Activated CD4-positive, alpha-beta T cell treated with anti-CD3 and anti-CD28 coated beads for 24 hours (primary cell): ENCODE results near the gene CUX1.
"Not testable (repeated sequence)": the region's sequence is repeated elsewhere in the genome, so short reads cannot be mapped to it uniquely, and the experiment has no call there.

Experiments used
- DNase-seq, 2 donors: peaks; one replicate each; pipeline ENCODE4 v3.0.0-alpha.2; 2020; ENCODE audit warnings: low read depth in 2 of 2

CUX1 gene

GRCh38 chr7:101869901-101870290, 52.5 kb downstream of the CUX1 start:
- no peak for DNase-seq

- no peak for DNase-seq
These were observed 53.1 kb downstream of the CUX1 start for GRCh38 chr7:101870361-101871062.

GRCh38 chr7:101871351-101871750, 53.9 kb downstream of the CUX1 start:
- DNase-seq, result no peak

GRCh38 chr7:101874028-101874427, 56.6 kb downstream of the CUX1 start:
- no peak for DNase-seq

- DNase-seq, result no peak
These were observed 57.9 kb downstream of the CUX1 start for GRCh38 chr7:101875283-101875846.

GRCh38 chr7:101877882-101878591, 60.6 kb downstream of the CUX1 start:
- no peak for DNase-seq

- DNase-seq, result no peak
These were observed 61.5 kb downstream of the CUX1 start for GRCh38 chr7:101878938-101879337.

- no peak for DNase-seq
These were observed 62.1 kb downstream of the CUX1 start for GRCh38 chr7:101879565-101879964.

GRCh38 chr7:101880282-101881054, 63.0 kb downstream of the CUX1 start:
- DNase-seq, result no peak

GRCh38 chr7:101882005-101882421, 64.6 kb downstream of the CUX1 start:
- no peak for DNase-seq

GRCh38 chr7:101882595-101883564, 65.5 kb downstream of the CUX1 start:
- DNase-seq, result no peak

- DNase-seq, result no peak
These were observed 67.5 kb downstream of the CUX1 start for GRCh38 chr7:101884671-101885596.

GRCh38 chr7:101885597-101885955, 68.2 kb downstream of the CUX1 start:
- no peak for DNase-seq

- DNase-seq, result not testable (repeated sequence)
These were observed 69.9 kb downstream of the CUX1 start for GRCh38 chr7:101887352-101887751.

GRCh38 chr7:101888564-101888963, 71.1 kb downstream of the CUX1 start:
- not testable (repeated sequence) for DNase-seq

- no peak for DNase-seq
These were observed 73.5 kb downstream of the CUX1 start for GRCh38 chr7:101890749-101891523.

GRCh38 chr7:101891936-101892640, 74.7 kb downstream of the CUX1 start:
- DNase-seq, result no peak

GRCh38 chr7:101893341-101894082, 76.1 kb downstream of the CUX1 start:
- DNase-seq, result no peak
